GM23338 (cell line): ENCODE measurements around the gene KRTAP22-2. TPM values are rescaled to one million over a fixed set of nuclear protein-coding genes. Genes with fewer than 3 reads are reported as not detected.

Experiments used
- ATAC-seq: fragments of 200-7000 bp; cut with Tn5 transposase; 3 replicates; pipeline ENCODE4 v1.9.1; 2020
- DNase-seq: peaks from one replicate; pipeline ENCODE4 v3.0.0-alpha.2; 2015; ENCODE audit warnings: low spot score
- H2AFZ ChIP-seq: fragments of 200-600 bp; sonication (generic); 2 replicates; pipeline ENCODE4 v1.8.0; 2016; ENCODE audit warnings: antibody characterized with exemption, mild to moderate bottlenecking, moderate library complexity
- H3F3A ChIP-seq: fragments of 200-600 bp; sonication (generic); replicated peaks from 2 replicates; pipeline ENCODE4 v1.8.0; 2017; ENCODE audit warnings: antibody characterized with exemption, mixed run types, low read depth
- H3K27ac ChIP-seq: fragments of 200-600 bp; sonication (generic); 2 replicates; pipeline ENCODE4 v1.6.1; 2016; ENCODE audit warnings: low read depth
- H3K27me3 ChIP-seq: fragments of 200-600 bp; sonication (generic); 2 replicates; pipeline ENCODE4 v1.8.0; 2016; ENCODE audit warnings: mild to moderate bottlenecking, mixed run types, moderate library complexity; ENCODE audit not compliant: insufficient read depth
- H3K36me3 ChIP-seq: fragments of 200-600 bp; sonication (generic); 2 replicates; pipeline ENCODE4 v1.8.0; 2016; ENCODE audit warnings: mild to moderate bottlenecking; ENCODE audit not compliant: insufficient read depth
- H3K4me1 ChIP-seq: fragments of 200-600 bp; sonication (generic); 2 replicates; pipeline ENCODE4 v1.8.0; 2016; ENCODE audit warnings: mild to moderate bottlenecking, moderate library complexity; ENCODE audit not compliant: insufficient read depth
- H3K4me2 ChIP-seq: fragments of 200-600 bp; sonication (generic); 2 replicates; pipeline ENCODE4 v1.7.1; 2017; ENCODE audit warnings: mixed run types
- H3K4me3 ChIP-seq: fragments of 200-600 bp; sonication (generic); 2 replicates; pipeline ENCODE4 v1.6.1; 2016; ENCODE audit warnings: mixed run types
- H3K79me2 ChIP-seq: fragments of 200-600 bp; sonication (generic); replicated peaks from 2 replicates; pipeline ENCODE4 v1.8.0; 2017; ENCODE audit warnings: mild to moderate bottlenecking; ENCODE audit not compliant: insufficient read depth
- H3K9me2 ChIP-seq: fragments of 200-600 bp; sonication (generic); 2 replicates; pipeline ENCODE4 v1.8.0; 2017; ENCODE audit not compliant: insufficient read depth
- H4K20me1 ChIP-seq: fragments of 200-600 bp; sonication (generic); replicated peaks from 2 replicates; pipeline ENCODE4 v1.8.0; 2017; ENCODE audit warnings: mild to moderate bottlenecking; ENCODE audit not compliant: insufficient read depth
- H3K27ac Mint-ChIP-seq: 2 replicates; pipeline ENCODE4 v1.8.0; 2020; ENCODE audit warnings: inconsistent platforms, mild to moderate bottlenecking, moderate library complexity, mixed read lengths
- H3K27me3 Mint-ChIP-seq: 3 replicates; pipeline ENCODE4 v1.8.0; 2022; ENCODE audit warnings: low read depth, mild to moderate bottlenecking, moderate library complexity, mixed read lengths, inconsistent platforms; ENCODE audit not compliant: insufficient read depth, poor library complexity
- H3K36me3 Mint-ChIP-seq: 3 replicates; pipeline ENCODE4 v1.8.0; 2021; ENCODE audit warnings: low read depth, mild to moderate bottlenecking, inconsistent platforms, moderate library complexity, mixed read lengths
- H3K4me1 Mint-ChIP-seq: 3 replicates; pipeline ENCODE4 v1.8.0; 2020; ENCODE audit warnings: mild to moderate bottlenecking, inconsistent platforms, mixed read lengths
- H3K4me3 Mint-ChIP-seq: 3 replicates; pipeline ENCODE4 v1.8.0; 2021; ENCODE audit warnings: moderate library complexity, mild to moderate bottlenecking, inconsistent platforms, mixed read lengths
- H3K9me3 Mint-ChIP-seq: 3 replicates; pipeline ENCODE4 v1.8.0; 2020; ENCODE audit warnings: moderate library complexity, mild to moderate bottlenecking, inconsistent platforms, mixed read lengths
- CREB1 ChIP-seq: fragments of 250-450 bp; sonication (Bioruptor Pico); IDR thresholded peaks from 2 replicates; pipeline ENCODE4 v1.5.0; 2020; ENCODE audit warnings: low read depth, mild to moderate bottlenecking, moderate library complexity
- ETS1 ChIP-seq: IDR thresholded peaks from 2 replicates; pipeline ENCODE4 v1.6.1; 2016; ENCODE audit warnings: antibody characterized with exemption
- POLR2AphosphoS5 ChIP-seq: IDR thresholded peaks from 2 replicates; pipeline ENCODE4 v1.6.1; 2016; ENCODE audit warnings: antibody characterized with exemption, low read depth
- STAT1 ChIP-seq: IDR thresholded peaks from one replicate; pipeline ENCODE4 v1.6.1; 2016; ENCODE audit warnings: antibody characterized with exemption; ENCODE audit not compliant: unreplicated experiment
- polyA plus RNA-seq: library from polyadenylated mRNA; unstranded; fragments of >200 nt; fragmentation: Nextera tagmentation; extraction: Ambion mirVana; gene quantifications from 2 replicates; pipeline ENCODE4 v1.2.1, GENCODE V29; 2016
- total RNA-seq: library from RNA; depleted of rRNA; stranded (reverse); fragments of >200 nt; shearing (Covaris generic); gene quantifications from 2 replicates; pipeline ENCODE4 v1.2.3, GENCODE V29; 2014
- TF ChIP-seq, protein P1 (sequence below): IDR thresholded peaks from one replicate; pipeline ENCODE4 v1.6.1; 2018; ENCODE audit warnings: antibody characterized with exemption; ENCODE audit not compliant: unreplicated experiment
- TF ChIP-seq, protein P2 (sequence below): fragments of 250-450 bp; sonication (Bioruptor Pico); IDR thresholded peaks from 2 replicates; pipeline ENCODE4 v1.5.0; 2020; ENCODE audit warnings: mild to moderate bottlenecking, moderate library complexity
- TF ChIP-seq, protein P3 (sequence below), 2 experiments: fragments of 200-600 bp in 1 of 2; sonication (generic) in 1 of 2; conservative IDR thresholded peaks; 2 replicates each; pipeline versions ENCODE4 v1.5.1 to v1.6.1; 2016 to 2017; ENCODE audit warnings: antibody characterized with exemption in 2 of 2, low read depth in 2 of 2, mild to moderate bottlenecking in 2 of 2, moderate library complexity in 1 of 2

KRTAP22-2 gene
- total and polyA plus RNA-seq, 2 experiments from 2014 or later = not detected

DNA sequence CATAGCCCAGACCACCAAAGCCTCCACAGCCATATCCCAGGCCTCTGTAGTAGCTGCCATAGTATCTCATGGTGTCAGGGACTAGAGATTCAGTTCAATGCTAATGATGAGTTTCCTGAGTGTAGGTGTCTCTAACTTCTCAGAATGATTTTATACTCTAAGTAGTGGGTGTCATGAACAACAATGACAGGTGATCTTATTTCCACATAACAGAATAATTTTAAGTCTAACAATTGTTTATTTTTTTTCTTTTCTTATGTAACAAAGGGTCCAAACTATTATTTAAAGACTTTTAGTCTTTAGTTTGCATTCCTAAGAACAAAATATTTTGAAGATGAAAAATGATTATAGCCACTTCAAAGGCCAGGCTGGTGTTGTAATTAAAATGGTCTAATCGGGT lies 48.4 kb downstream of the KRTAP22-2 start, which contains the start of gene KRTAP19-6:
KRTAP19-6 (minus strand) TSS at position 101 of the 400 bp plus-strand sequence; CDS start at position 70, 31 bp downstream.
- Histone ChIP-seq H3K4me1 (no peaks in the 10 kb centered on the region), H3K36me3 (no peaks in the 10 kb centered on the region), H3F3A (no peaks in the 10 kb centered on the region), H3K79me2 (no peaks in the 10 kb centered on the region), H3K27ac (no peak within 1 kb of the TSS), H4K20me1 (no peaks in the 10 kb centered on the region), H3K27me3 (no peaks in the 10 kb centered on the region), H3K9me2 (no peaks in the 10 kb centered on the region), H3K4me2 (no peak within 1 kb of the TSS), H2AFZ (no peak within 1 kb of the TSS), H3K4me3 (no peak within 1 kb of the TSS)
- TF ChIP-seq, protein P1, sequence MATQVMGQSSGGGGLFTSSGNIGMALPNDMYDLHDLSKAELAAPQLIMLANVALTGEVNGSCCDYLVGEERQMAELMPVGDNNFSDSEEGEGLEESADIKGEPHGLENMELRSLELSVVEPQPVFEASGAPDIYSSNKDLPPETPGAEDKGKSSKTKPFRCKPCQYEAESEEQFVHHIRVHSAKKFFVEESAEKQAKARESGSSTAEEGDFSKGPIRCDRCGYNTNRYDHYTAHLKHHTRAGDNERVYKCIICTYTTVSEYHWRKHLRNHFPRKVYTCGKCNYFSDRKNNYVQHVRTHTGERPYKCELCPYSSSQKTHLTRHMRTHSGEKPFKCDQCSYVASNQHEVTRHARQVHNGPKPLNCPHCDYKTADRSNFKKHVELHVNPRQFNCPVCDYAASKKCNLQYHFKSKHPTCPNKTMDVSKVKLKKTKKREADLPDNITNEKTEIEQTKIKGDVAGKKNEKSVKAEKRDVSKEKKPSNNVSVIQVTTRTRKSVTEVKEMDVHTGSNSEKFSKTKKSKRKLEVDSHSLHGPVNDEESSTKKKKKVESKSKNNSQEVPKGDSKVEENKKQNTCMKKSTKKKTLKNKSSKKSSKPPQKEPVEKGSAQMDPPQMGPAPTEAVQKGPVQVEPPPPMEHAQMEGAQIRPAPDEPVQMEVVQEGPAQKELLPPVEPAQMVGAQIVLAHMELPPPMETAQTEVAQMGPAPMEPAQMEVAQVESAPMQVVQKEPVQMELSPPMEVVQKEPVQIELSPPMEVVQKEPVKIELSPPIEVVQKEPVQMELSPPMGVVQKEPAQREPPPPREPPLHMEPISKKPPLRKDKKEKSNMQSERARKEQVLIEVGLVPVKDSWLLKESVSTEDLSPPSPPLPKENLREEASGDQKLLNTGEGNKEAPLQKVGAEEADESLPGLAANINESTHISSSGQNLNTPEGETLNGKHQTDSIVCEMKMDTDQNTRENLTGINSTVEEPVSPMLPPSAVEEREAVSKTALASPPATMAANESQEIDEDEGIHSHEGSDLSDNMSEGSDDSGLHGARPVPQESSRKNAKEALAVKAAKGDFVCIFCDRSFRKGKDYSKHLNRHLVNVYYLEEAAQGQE = no peak
- TF ChIP-seq STAT1 (no peak), ETS1 (no peak), CREB1 (no peak), POLR2AphosphoS5 (no peak)
- TF ChIP-seq, protein P2, sequence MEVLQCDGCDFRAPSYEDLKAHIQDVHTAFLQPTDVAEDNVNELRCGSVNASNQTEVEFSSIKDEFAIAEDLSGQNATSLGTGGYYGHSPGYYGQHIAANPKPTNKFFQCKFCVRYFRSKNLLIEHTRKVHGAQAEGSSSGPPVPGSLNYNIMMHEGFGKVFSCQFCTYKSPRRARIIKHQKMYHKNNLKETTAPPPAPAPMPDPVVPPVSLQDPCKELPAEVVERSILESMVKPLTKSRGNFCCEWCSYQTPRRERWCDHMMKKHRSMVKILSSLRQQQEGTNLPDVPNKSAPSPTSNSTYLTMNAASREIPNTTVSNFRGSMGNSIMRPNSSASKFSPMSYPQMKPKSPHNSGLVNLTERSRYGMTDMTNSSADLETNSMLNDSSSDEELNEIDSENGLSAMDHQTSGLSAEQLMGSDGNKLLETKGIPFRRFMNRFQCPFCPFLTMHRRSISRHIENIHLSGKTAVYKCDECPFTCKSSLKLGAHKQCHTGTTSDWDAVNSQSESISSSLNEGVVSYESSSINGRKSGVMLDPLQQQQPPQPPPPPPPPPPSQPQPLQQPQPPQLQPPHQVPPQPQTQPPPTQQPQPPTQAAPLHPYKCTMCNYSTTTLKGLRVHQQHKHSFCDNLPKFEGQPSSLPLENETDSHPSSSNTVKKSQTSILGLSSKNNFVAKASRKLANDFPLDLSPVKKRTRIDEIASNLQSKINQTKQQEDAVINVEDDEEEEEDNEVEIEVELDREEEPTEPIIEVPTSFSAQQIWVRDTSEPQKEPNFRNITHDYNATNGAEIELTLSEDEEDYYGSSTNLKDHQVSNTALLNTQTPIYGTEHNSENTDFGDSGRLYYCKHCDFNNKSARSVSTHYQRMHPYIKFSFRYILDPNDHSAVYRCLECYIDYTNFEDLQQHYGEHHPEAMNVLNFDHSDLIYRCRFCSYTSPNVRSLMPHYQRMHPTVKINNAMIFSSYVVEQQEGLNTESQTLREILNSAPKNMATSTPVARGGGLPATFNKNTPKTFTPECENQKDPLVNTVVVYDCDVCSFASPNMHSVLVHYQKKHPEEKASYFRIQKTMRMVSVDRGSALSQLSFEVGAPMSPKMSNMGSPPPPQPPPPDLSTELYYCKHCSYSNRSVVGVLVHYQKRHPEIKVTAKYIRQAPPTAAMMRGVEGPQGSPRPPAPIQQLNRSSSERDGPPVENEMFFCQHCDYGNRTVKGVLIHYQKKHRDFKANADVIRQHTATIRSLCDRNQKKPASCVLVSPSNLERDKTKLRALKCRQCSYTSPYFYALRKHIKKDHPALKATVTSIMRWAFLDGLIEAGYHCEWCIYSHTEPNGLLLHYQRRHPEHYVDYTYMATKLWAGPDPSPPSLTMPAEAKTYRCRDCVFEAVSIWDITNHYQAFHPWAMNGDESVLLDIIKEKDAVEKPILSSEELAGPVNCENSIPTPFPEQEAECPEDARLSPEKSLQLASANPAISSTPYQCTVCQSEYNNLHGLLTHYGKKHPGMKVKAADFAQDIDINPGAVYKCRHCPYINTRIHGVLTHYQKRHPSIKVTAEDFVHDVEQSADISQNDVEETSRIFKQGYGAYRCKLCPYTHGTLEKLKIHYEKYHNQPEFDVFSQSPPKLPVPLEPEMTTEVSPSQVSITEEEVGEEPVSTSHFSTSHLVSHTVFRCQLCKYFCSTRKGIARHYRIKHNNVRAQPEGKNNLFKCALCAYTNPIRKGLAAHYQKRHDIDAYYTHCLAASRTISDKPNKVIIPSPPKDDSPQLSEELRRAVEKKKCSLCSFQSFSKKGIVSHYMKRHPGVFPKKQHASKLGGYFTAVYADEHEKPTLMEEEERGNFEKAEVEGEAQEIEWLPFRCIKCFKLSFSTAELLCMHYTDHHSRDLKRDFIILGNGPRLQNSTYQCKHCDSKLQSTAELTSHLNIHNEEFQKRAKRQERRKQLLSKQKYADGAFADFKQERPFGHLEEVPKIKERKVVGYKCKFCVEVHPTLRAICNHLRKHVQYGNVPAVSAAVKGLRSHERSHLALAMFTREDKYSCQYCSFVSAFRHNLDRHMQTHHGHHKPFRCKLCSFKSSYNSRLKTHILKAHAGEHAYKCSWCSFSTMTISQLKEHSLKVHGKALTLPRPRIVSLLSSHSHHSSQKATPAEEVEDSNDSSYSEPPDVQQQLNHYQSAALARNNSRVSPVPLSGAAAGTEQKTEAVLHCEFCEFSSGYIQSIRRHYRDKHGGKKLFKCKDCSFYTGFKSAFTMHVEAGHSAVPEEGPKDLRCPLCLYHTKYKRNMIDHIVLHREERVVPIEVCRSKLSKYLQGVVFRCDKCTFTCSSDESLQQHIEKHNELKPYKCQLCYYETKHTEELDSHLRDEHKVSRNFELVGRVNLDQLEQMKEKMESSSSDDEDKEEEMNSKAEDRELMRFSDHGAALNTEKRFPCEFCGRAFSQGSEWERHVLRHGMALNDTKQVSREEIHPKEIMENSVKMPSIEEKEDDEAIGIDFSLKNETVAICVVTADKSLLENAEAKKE = no peak
- TF ChIP-seq, protein P3, sequence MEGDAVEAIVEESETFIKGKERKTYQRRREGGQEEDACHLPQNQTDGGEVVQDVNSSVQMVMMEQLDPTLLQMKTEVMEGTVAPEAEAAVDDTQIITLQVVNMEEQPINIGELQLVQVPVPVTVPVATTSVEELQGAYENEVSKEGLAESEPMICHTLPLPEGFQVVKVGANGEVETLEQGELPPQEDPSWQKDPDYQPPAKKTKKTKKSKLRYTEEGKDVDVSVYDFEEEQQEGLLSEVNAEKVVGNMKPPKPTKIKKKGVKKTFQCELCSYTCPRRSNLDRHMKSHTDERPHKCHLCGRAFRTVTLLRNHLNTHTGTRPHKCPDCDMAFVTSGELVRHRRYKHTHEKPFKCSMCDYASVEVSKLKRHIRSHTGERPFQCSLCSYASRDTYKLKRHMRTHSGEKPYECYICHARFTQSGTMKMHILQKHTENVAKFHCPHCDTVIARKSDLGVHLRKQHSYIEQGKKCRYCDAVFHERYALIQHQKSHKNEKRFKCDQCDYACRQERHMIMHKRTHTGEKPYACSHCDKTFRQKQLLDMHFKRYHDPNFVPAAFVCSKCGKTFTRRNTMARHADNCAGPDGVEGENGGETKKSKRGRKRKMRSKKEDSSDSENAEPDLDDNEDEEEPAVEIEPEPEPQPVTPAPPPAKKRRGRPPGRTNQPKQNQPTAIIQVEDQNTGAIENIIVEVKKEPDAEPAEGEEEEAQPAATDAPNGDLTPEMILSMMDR (conservative IDR thresholded peaks at IDR 0.05; ENCODE audit: low read depth in 2 of 2) = no peak
- H3K4me1 Mint-ChIP-seq = no peaks in the 10 kb centered on the region
- no peaks in the 10 kb centered on the region for H3K36me3 Mint-ChIP-seq
- no peaks in the 10 kb centered on the region for H3K27me3 Mint-ChIP-seq
- no peak within 1 kb of the TSS for H3K4me3 Mint-ChIP-seq
- H3K27ac Mint-ChIP-seq = no peak within 1 kb of the TSS
- no peak for DNase-seq
- ATAC-seq = no peak
- no peaks in the 10 kb centered on the region for H3K9me3 Mint-ChIP-seq
